HG03045 (cell line): ENCODE data around the gene COL4A2.
"Not testable (repeated sequence)": the region's sequence is repeated elsewhere in the genome, so short reads cannot be mapped to it uniquely, and the experiment has no call there.

ENCODE experiments used
- ATAC-seq: cut with Tn5 transposase; IDR thresholded peaks from one replicate; pipeline ENCODE4 v1.9.1; 2021; ENCODE audit warnings: mild to moderate bottlenecking, moderate library complexity; ENCODE audit not compliant: unreplicated experiment

The COL4A2 gene

GRCh38 chr13:110319774-110320509, 12.9 kb downstream of the COL4A2 start:
- no peak for ATAC-seq

DNA sequence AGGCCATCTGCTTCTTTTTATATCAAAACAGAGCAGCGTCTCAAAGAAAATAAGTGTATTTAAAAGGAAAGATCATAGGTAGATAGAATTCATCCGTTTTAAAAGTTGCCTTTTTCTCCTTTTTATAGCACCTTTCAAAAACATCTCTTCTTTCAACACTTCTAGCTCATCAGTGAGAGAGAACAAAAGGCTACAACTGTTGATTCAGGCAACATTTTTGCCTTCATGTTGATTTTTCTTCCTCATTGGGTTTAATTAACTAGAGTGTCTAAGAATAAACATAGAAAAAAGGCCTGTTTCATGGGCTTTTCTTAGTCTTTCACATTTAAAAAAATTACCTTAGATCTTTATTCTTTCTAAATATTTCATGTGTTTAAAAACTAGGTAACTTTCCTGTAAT, 13.6 kb downstream of the COL4A2 start:
- ATAC-seq: no peak

DNA sequence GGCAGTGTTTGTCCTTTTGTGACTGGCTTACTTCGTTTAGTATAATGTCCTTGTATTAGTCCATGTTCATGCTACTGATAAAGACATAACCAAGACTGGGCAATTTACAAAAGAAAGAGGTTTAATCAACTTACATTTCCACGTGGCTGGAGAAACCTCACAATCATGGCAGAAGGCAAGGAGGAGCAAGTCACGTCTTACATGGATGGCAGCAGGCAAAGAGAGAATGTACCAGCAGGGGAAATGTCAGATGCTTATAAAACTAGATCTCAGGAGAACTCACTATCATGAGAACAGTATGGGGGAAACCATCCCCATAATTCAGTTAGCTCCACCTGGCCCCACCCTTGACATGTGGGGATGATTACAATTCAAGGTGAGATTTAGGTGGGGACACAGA, 14.5 kb downstream of the COL4A2 start:
- ATAC-seq: not testable (repeated sequence)

GRCh38 chr13:110322126-110322827, 15.2 kb downstream of the COL4A2 start:
- no peak for ATAC-seq

- no peak for ATAC-seq
Measured at GRCh38 chr13:110322828-110323171, 15.7 kb downstream of the COL4A2 start.

- no peak for ATAC-seq
Measured at GRCh38 chr13:110323172-110323891, 16.2 kb downstream of the COL4A2 start.

- ATAC-seq: no peak
Measured at GRCh38 chr13:110324026-110324749, 17.1 kb downstream of the COL4A2 start.

DNA sequence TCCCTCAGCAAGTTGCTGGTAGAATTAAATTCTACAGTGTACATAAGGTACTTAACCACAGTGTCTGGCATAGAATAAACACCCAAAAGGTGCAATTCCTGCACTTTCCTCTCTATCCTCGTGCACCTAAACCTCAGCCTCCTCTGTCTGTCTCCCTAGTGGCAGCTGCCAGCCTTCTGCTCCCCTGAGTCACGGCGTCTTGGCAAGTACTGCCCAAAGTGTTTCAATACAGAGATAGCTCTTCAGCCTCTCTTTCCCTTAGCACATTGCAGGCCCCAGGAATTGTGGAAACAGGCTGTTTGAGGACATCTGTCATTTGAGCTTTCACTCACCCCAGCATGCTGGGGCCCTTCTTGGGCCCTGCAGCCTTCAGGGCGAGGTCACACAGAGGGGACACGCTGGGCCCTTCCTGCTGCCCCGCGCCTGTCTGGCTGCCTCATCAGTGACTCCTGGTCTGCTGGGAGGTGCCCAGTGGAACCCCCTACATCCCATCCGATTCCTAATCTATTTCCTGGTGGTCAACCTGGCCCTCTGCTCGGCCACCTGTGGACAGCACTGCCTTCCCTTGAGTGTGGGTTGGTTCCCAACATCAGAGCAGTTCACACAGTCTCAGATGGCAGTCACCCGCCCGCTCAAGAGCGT, 19.3 kb downstream of the COL4A2 start:
- no peak for ATAC-seq

GRCh38 chr13:110327051-110327721, 20.1 kb downstream of the COL4A2 start:
- ATAC-seq: no peak

DNA sequence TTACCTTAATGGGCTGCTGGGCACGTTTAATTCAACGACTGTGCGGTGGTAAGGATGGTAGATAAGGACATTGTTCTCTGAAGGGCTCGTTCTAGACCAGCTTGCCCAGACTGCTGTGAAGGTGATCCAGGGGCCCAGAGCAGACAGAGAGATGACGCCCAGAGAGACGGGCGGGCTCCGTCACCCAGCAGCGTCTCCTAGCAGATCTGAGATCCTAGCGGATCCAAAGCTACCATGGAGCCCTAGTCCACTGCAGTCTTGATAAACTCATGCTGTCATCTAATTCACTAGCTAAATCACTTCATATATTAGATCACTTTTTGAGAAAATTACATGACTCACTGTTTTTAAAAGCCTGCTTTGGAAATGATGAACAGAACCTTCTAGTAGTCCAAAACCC, 21.5 kb downstream of the COL4A2 start:
- ATAC-seq: no peak

GRCh38 chr13:110329258-110329657, 22.2 kb downstream of the COL4A2 start:
- no peak for ATAC-seq

GRCh38 chr13:110329798-110330461, 22.8 kb downstream of the COL4A2 start:
- no peak for ATAC-seq

DNA sequence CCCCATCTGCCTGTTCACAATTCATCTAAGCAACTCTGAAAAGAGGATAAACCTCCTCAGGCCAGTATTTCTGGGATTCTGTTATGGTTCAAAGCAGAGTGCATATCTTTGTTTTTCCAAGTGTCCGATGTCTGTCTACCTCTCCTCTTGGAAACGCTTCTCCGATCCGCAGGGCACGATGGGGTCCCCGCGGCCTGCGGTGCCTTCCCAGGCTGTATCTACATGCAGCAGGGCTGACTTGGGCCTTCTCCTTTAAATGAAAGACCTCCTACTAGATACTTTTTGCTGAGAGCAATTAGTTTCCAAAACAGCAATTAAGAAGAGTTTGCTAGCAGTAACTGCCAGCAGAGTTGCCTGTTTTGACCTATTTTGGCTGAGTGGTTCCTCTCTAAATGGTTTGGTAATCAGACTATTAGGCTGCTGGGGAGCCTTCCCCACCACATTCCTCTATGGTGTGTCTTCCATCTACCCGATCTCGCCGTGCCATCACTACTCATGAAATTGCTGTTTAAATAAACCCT, 23.5 kb downstream of the COL4A2 start:
- no peak for ATAC-seq

DNA sequence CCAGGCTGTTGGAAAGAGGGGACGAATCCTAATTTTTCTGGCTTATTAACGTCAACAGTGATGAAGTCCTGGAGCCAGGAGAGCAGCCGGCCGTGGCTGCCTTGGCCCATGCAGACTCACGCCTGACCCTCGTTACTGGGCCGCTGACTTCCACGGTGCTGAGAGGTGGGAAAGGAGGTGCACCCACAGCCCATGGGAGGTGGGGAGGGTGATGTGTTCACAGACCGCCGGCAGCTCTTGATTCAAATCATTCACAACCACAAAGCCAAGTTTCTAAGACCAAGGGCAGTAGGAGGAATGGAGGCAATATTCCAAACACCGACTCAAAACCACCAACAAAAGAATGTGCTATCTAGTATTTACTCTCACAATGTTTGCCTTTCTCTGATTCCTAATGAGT, 24.3 kb downstream of the COL4A2 start:
- no peak for ATAC-seq

DNA sequence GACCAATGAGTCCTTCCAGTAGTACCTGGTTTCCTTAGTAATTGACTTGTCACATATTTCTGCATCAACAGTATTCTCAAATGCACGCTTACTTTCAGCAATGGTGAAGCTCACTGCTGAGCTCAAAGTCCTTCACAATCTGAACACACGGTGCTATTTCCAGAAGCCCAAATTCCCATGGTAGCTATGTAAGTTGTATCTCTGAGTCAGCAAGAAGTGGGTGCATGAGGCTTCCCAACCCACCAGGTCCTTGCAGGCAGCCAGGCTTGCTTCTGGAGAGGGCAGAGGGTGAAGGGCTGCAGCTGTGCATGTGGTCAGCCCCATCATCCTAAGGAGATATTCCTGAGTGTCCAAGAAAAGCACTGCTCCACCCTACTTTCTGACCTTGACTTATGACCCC, 25.7 kb downstream of the COL4A2 start:
- no peak for ATAC-seq

- ATAC-seq: no peak
Measured at GRCh38 chr13:110333837-110334236, 26.8 kb downstream of the COL4A2 start.

DNA sequence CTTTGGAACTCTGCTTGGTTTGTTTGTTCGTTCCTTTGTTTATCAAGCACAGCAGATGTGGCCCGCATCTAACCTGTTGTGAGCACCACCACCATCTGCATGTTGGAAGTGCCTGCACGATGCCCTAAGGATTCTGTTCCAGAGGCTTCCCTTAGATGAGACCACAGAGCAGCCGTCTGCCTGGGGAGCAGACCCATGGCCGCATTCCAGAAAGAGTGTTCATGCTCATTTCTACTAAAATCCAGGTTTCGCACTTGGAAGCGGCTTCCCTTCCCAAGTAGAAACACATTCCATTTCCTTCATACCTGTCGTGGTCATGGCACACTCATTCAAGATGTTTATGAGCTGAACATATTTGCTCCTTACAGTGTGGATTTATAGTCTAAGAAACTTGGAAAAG, 27.2 kb downstream of the COL4A2 start:
- no peak for ATAC-seq

- no peak for ATAC-seq
Measured at GRCh38 chr13:110334841-110335490, 27.9 kb downstream of the COL4A2 start.

- ATAC-seq: no peak
Measured at GRCh38 chr13:110336108-110336507, 29.0 kb downstream of the COL4A2 start.
